Esophagus muscularis mucosa (tissue), 3 donors: Measurements from ENCODE around the gene ARRDC2.

Source experiments
- EP300 ChIP-seq: sonication (generic); formaldehyde crosslinking; IDR thresholded peaks from one replicate; pipeline ENCODE4 v1.6.1; 2017; ENCODE audit warnings: antibody characterized with exemption
- TF ChIP-seq, protein P1 (sequence below), 3 experiments: fragments of 200-600 bp in 2 of 3; fragments of 450-650 bp in 1 of 3; sonication (generic) in 2 of 3; IDR thresholded peaks; one replicate each; pipeline ENCODE4 v1.5.1; 2017 to 2019; ENCODE audit warnings: antibody characterized with exemption in 3 of 3, mild to moderate bottlenecking in 2 of 3, moderate library complexity in 1 of 3

DNA sequence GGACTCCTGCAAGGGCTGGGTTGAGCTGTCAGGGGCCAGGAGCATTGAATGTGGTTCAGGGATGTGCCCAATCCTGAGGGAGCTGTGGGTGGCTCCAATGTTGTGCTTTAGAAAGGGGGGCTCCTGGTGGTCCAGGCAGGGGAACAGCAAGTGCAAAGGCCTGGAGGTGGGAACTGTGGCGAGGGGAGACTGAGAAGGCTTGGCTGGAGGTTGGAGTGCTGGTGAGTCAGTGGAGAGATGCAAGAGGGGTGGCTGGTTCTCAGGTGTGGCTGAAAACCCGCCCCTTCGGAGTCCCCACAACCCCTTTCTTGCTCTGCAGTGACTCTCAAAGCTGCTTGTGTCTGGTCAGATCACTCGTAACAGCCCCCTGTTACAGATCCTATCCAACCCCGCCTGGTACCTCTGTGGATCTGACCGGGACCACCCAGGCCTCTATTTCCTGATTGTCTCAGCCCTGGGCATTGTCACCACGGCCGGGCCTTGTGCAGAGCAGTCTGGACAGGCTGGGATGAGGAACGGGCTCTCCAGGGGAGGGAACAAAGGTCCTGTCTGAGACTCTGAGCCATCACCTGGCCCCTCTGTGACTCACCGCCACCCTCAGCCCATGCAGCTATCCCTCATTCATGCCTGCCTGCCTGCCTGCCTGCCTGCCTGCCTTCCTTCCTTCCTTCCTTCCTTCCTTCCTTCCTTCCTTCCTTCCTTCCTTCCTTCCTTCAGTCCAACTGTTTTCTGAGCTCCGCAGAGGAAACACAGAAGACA is 42.4 kb upstream of the ARRDC2 start:
- TF ChIP-seq, protein P1, sequence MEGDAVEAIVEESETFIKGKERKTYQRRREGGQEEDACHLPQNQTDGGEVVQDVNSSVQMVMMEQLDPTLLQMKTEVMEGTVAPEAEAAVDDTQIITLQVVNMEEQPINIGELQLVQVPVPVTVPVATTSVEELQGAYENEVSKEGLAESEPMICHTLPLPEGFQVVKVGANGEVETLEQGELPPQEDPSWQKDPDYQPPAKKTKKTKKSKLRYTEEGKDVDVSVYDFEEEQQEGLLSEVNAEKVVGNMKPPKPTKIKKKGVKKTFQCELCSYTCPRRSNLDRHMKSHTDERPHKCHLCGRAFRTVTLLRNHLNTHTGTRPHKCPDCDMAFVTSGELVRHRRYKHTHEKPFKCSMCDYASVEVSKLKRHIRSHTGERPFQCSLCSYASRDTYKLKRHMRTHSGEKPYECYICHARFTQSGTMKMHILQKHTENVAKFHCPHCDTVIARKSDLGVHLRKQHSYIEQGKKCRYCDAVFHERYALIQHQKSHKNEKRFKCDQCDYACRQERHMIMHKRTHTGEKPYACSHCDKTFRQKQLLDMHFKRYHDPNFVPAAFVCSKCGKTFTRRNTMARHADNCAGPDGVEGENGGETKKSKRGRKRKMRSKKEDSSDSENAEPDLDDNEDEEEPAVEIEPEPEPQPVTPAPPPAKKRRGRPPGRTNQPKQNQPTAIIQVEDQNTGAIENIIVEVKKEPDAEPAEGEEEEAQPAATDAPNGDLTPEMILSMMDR (IDR thresholded peaks at IDR 0.05), result no peak
- TF ChIP-seq EP300, result no peak
